HepG2 (cell line): ENCODE measurements around the gene YWHAQ. TPM values are rescaled to one million over a fixed set of nuclear protein-coding genes. Genes with fewer than 3 reads are reported as not detected.
A peak's percentile ranks its signal among the peaks of the same experiment; 100 is the strongest.

Source experiments
- ATAC-seq: fragments of 200-7000 bp; cut with Tn5 transposase; 3 replicates; pipeline ENCODE4 v1.9.1; 2020; ENCODE audit warnings: mild to moderate bottlenecking, moderate library complexity
- BruUV-seq: library from RNA; stranded (reverse); fragments of 400-500 nt; replicated peaks from 2 replicates; lab custom pipeline; 2021; lab: Mats Ljungman, UMichigan
- CTCF ChIA-PET: fragments of 300-600 bp; formaldehyde crosslinking; extraction: SDS; loops from one replicate; lab custom pipeline; 2021; ENCODE audit warnings: low total read pairs, inconsistent platforms, low intra/inter-chr PET ratio; lab: Yijun Ruan, JAX
- POLR2A ChIA-PET: fragments of 350-600 bp; sonication (Branson Sonifier 250); formaldehyde crosslinking; loops from one replicate; lab custom pipeline; 2020; ENCODE audit warnings: antibody characterized with exemption, inconsistent platforms; lab: Yijun Ruan, JAX
- DNase-seq: peaks from one replicate; pipeline ENCODE4 v3.0.0-alpha.2; 2015; ENCODE audit warnings: low spot score
- FAIRE-seq: peaks from 3 replicates; lab custom pipeline; 2011; peaks lifted over from hg19 to GRCh38; lab: Jason Lieb, UNC
- H2AFZ ChIP-seq: one replicate; pipeline ENCODE4 v1.6.1; 2011; ENCODE audit warnings: low read length, inconsistent platforms
- H3K27ac ChIP-seq: fragments of 300-600 bp; 3 replicates; pipeline ENCODE4 v1.8.0; 2011; ENCODE audit warnings: mixed run types, mild to moderate bottlenecking, mixed read lengths, low read length, inconsistent platforms; ENCODE audit not compliant: insufficient read depth; ENCODE audit errors: extremely low read length
- H3K27me3 ChIP-seq, 2 experiments: fragments of 200-600 bp in 1 of 2; 2 replicates in 1 of 2; 3 replicates in 1 of 2; pipeline versions ENCODE4 v1.6.0 to v1.8.0; 2011; ENCODE audit warnings: low read length in 2 of 2, mild to moderate bottlenecking in 2 of 2, moderate library complexity in 2 of 2, inconsistent platforms in 1 of 2; ENCODE audit not compliant: insufficient read depth in 2 of 2, control insufficient read depth in 1 of 2
- H3K36me3 ChIP-seq, 2 experiments: fragments of 200-600 bp in 1 of 2; replicated peaks in 1 of 2; 2 replicates in 1 of 2; 3 replicates in 1 of 2; pipeline versions ENCODE4 v1.5.1 to v1.8.0; 2011; ENCODE audit warnings: low read length in 2 of 2, inconsistent platforms in 1 of 2; ENCODE audit not compliant: insufficient read depth in 2 of 2, control insufficient read depth in 1 of 2
- H3K4me1 ChIP-seq: 2 replicates; pipeline ENCODE4 v1.5.1; 2012; ENCODE audit warnings: low read length, inconsistent platforms; ENCODE audit not compliant: insufficient read depth
- H3K4me2 ChIP-seq: 2 replicates; pipeline ENCODE4 v1.6.0; 2011; ENCODE audit warnings: low read depth, low read length, inconsistent platforms
- H3K4me3 ChIP-seq, 3 experiments: fragments of 200-600 bp in 1 of 3; sonication (generic), shearing (Covaris generic) in 1 of 3; replicated peaks in 1 of 3; 2 replicates each; pipeline ENCODE4 v1.5.1; 2011 to 2016; ENCODE audit warnings: low read length in 3 of 3, inconsistent platforms in 2 of 3, low read depth in 2 of 3, mild to moderate bottlenecking in 2 of 3, control low read depth in 1 of 3, mixed read lengths in 1 of 3; ENCODE audit not compliant: insufficient read depth in 1 of 3
- H3K79me2 ChIP-seq: one replicate; pipeline ENCODE4 v1.6.1; 2011; ENCODE audit warnings: low read length, inconsistent platforms; ENCODE audit not compliant: insufficient read depth
- H3K9ac ChIP-seq: 2 replicates; pipeline ENCODE4 v1.6.0; 2011; ENCODE audit warnings: mild to moderate bottlenecking, low read depth, low read length, inconsistent platforms; ENCODE audit not compliant: insufficient read depth
- H3K9me3 ChIP-seq: 2 replicates; pipeline ENCODE4 v1.5.1; 2012; ENCODE audit warnings: mild to moderate bottlenecking, low read length
- H4K20me1 ChIP-seq: 2 replicates; pipeline ENCODE4 v1.6.0; 2011; ENCODE audit warnings: inconsistent platforms, mild to moderate bottlenecking, low read length, moderate library complexity; ENCODE audit not compliant: insufficient read depth
- SAP130 ChIP-seq: IDR thresholded peaks from 2 replicates; pipeline ENCODE4 v1.6.1; 2016; ENCODE audit warnings: low read depth
- SOX13 ChIP-seq, 3 experiments: fragments of 450-650 bp in 1 of 3; sonication (generic) in 1 of 3; formaldehyde crosslinking in 1 of 3; IDR thresholded peaks in 2 of 3; conservative IDR thresholded peaks in 1 of 3; 2 replicates each; pipeline versions ENCODE4 v1.5.0 to v1.6.1; 2016 to 2020; ENCODE audit warnings: antibody characterized with exemption in 1 of 3, mild to moderate bottlenecking in 1 of 3, missing compliant biosample characterization in 1 of 3, missing genetic modification reagents in 1 of 3, moderate library complexity in 1 of 3
- SOX5 ChIP-seq: IDR thresholded peaks from 2 replicates; pipeline ENCODE4 v1.6.1; 2016; ENCODE audit warnings: borderline replicate concordance
- ZNF362 ChIP-seq: sonication (generic); formaldehyde crosslinking; IDR thresholded peaks from 2 replicates; pipeline ENCODE4 v1.4.0; 2020; ENCODE audit warnings: missing genetic modification reagents, mild to moderate bottlenecking, borderline replicate concordance
- ZNF746 ChIP-seq: sonication (generic); formaldehyde crosslinking; IDR thresholded peaks from 2 replicates; pipeline ENCODE4 v1.8.0; 2022; ENCODE audit warnings: mild to moderate bottlenecking, missing genetic modification reagents
- ZNF768 ChIP-seq: sonication (generic); formaldehyde crosslinking; IDR thresholded peaks from 2 replicates; pipeline ENCODE4 v1.4.0; 2020; ENCODE audit warnings: missing genetic modification reagents
- WGBS: methylation state at CpG from one replicate; pipeline ENCODE4 v1.1.6; 2017; ENCODE audit warnings: low lambda C conversion rate; 5-methylcytosine and 5-hydroxymethylcytosine counted together
- in situ Hi-C: cut with HindIII; loops from 2 replicates; pipeline ENCODE4 v1.10.0; 2017; ENCODE audit warnings: low pct_unique_long_range_greater_than_20kb; ENCODE audit not compliant: extremely low pct_ligation_motif_present
- intact Hi-C: fragments of 100-400 bp; cut with micrococcal nuclease; formaldehyde crosslinking; loops from one replicate; pipeline ENCODE4 v1.10.0; 2022; ENCODE audit not compliant: unreplicated experiment
- polyA plus RNA-seq, 8 experiments: library from polyadenylated mRNA; depleted of rRNA in 3 of 8; stranded (reverse) in 7 of 8; unstranded in 1 of 8; fragments of >200 nt; fragmentation: Illumina TruSeq in 4 of 8; extraction: Trizol in 4 of 8; gene quantifications; 2 replicates each; pipeline versions ENCODE4 v1.2.1 to v1.2.3, GENCODE V29; 2011 to 2016; ENCODE audit warnings: low read depth in 4 of 8, missing spikeins in 1 of 8, mixed read lengths in 1 of 8; ENCODE audit not compliant: insufficient read depth in 1 of 8
- total RNA-seq, 5 experiments: library from RNA; depleted of rRNA; stranded (reverse); fragments of >200 nt; fragmentation: Illumina TruSeq; extraction: Trizol; gene quantifications; 2 replicates each; pipeline ENCODE4 v1.2.3, GENCODE V29; 2016; ENCODE audit warnings: low read depth in 1 of 5

The YWHAQ gene
- total and polyA plus RNA-seq, 2 of the 13 experiments (the other 11 are each of a cell fraction or from before 2014, with no cell fraction given) = 160 to 304 TPM

GRCh38 chr2:9638532-9638931 is 7.7 kb upstream of the YWHAQ start (continued):
- TF ChIP-seq SAP130 (CRISPR knock-in tag) = peak; percentile 61; the same call in 1 of the 2 replicates
- peak; percentile 25; the same call in 1 of the 2 replicates for TF ChIP-seq ZNF768 (CRISPR knock-in tag)
- TF ChIP-seq ZNF362 = no peak

- DNase-seq (peak; percentile 62), ATAC-seq (0 out of 3 replicates have a peak, but pooled peaks have one; percentile 5), FAIRE-seq (no peak)
- H3K9ac ChIP-seq = no peak overlapping the region
- ChIA-PET CTCF (no interaction called here), POLR2A (interaction anchor here (1.7 kb wide), 1 partner anchor 11 kb away, joined by 3 read pairs; no protein-coding TSS in a partner anchor)
- intact Hi-C loops = no loop called here
- TF ChIP-seq SOX5 (CRISPR knock-in tag) (peak; percentile 59; the same call in 1 of the 2 replicates), SOX13 (IDR thresholded peaks at IDR 0.05) (no peak), SOX13 (CRISPR knock-in tag; conservative IDR thresholded peaks at IDR 0.05 in 1 of 2, IDR thresholded peaks at IDR 0.05 in 1 of 2) (peak in 1 of 2 experiments; percentile 74; a peak in 2 of 4 replicates), ZNF746 (no peak)
- peaks cover 66% of the 10 kb centered on the region for H3K4me1 ChIP-seq
- no peaks in the 10 kb centered on the region for H3K36me3 ChIP-seq
- H3K27ac ChIP-seq = no peak overlapping the region
- no peak overlapping the region for H3K4me2 ChIP-seq
- H3K27me3 ChIP-seq = peaks cover 8 to 48% of the 10 kb centered on the region in 2 experiments; a peak in 4 of 5 replicates
- no peak overlapping the region for H3K4me3 ChIP-seq
- H3K79me2 ChIP-seq = no peaks in the 10 kb centered on the region
- no peak overlapping the region for H2AFZ ChIP-seq
- WGBS = 53% methylated on average over 2 of the region's 2 CpGs
- in situ Hi-C loops = no loop called here
- H3K9me3 ChIP-seq = no peaks in the 10 kb centered on the region
- H4K20me1 ChIP-seq = no peaks in the 10 kb centered on the region
- no TSS peak for BruUV-seq
These were observed 6.5 kb upstream of the YWHAQ start for GRCh38 chr2:9637330-9637729.
